ENCODE measurements around the gene MARVELD1.

Gene MARVELD1

GRCh38 chr10:97760461-97761257 lies 47.1 kb downstream of the MARVELD1 start:
- in situ Hi-C loops (cut with MboI; ENCODE audit: low sequenced_read_pairs, unreplicated experiment), result no loop called here
- TF ChIP-seq CTCF (IDR thresholded peaks at IDR 0.05; ENCODE audit: borderline replicate concordance, control extremely low read depth, extremely low read depth, insufficient read depth, missing control alignments), result no peak
- DNase-seq (ENCODE audit: low spot score), result no peak

DNA sequence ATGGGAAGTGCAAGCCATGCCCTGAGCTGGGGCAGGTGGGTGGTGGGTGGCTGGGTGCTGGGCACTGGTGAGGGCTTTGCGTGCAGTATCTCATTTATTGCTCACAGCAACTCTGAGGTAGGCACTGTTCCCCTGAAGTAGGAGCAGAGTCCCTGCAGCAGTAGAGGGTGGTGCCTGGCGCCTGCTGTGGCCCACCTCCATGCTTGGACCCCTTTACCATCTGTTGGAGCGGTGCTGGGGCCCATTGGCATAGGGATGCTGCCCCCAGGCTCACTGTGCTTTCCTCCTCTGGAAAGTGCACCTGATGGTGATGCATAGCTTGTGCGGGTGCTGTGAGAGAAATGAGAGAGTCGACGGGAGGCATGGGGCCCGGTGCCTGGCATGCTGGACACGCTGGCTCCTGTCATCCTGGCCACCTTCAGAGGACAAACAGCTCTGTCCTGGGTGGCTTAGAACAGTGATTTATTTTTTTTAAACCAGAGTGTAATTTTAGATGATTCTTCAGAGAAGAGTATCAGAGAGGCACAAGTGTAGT lies 47.9 kb downstream of the MARVELD1 start:
- DNase-seq (ENCODE audit: low spot score), result no peak
- in situ Hi-C loops (cut with MboI; ENCODE audit: low sequenced_read_pairs, unreplicated experiment), result no loop called here
- TF ChIP-seq CTCF (IDR thresholded peaks at IDR 0.05; ENCODE audit: borderline replicate concordance, control extremely low read depth, extremely low read depth, insufficient read depth, missing control alignments), result no peak

- in situ Hi-C loops (cut with MboI; ENCODE audit: low sequenced_read_pairs, unreplicated experiment), result no loop called here
- no peak for TF ChIP-seq CTCF (IDR thresholded peaks at IDR 0.05; ENCODE audit: borderline replicate concordance, control extremely low read depth, extremely low read depth, insufficient read depth, missing control alignments)
- DNase-seq (ENCODE audit: low spot score), result no peak
Measured at GRCh38 chr10:97762056-97762455, 48.5 kb downstream of the MARVELD1 start.

- no peak for DNase-seq (ENCODE audit: low spot score)
- no peak for TF ChIP-seq CTCF (IDR thresholded peaks at IDR 0.05; ENCODE audit: borderline replicate concordance, control extremely low read depth, extremely low read depth, insufficient read depth, missing control alignments)
- in situ Hi-C loops (cut with MboI; ENCODE audit: low sequenced_read_pairs, unreplicated experiment), result no loop called here
Measured at GRCh38 chr10:97762816-97763215, 49.3 kb downstream of the MARVELD1 start.

- in situ Hi-C loops (cut with MboI; ENCODE audit: low sequenced_read_pairs, unreplicated experiment), result no loop called here
- DNase-seq (ENCODE audit: low spot score), result no peak
- no peak for TF ChIP-seq CTCF (IDR thresholded peaks at IDR 0.05; ENCODE audit: borderline replicate concordance, control extremely low read depth, extremely low read depth, insufficient read depth, missing control alignments)
Measured at GRCh38 chr10:97763411-97763810, 49.9 kb downstream of the MARVELD1 start.

DNA sequence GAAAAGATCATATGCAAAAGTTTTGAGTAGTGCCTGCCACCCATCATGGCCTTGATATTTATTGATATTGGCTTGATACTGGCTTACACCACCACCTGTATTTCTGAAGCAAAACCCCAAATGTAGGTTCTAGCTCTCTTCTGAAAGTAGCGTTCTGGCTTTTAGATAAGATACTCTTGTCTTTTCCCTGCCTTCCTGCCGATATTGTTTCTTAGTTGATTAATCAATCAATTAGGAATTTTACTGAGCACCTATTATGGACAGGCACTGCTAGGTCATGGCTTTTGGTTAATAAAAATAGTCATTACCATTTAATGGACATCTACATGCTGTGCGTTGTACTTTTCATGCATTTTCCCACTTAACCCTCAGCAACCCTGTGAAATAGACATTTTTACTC lies 50.4 kb downstream of the MARVELD1 start:
- DNase-seq (ENCODE audit: low spot score), result no peak
- in situ Hi-C loops (cut with MboI; ENCODE audit: low sequenced_read_pairs, unreplicated experiment), result no loop called here
- TF ChIP-seq CTCF (IDR thresholded peaks at IDR 0.05; ENCODE audit: borderline replicate concordance, control extremely low read depth, extremely low read depth, insufficient read depth, missing control alignments), result no peak

Data from GM13976 (cell line).